SU-DHL-6 (cell line): ENCODE measurements around the gene PLEKHH2.

Source experiments
- CTCF ChIP-seq: fragments of 200-600 bp; sonication (generic); IDR thresholded peaks from one replicate; pipeline ENCODE4 v1.5.1; 2017; ENCODE audit warnings: antibody characterized with exemption, mild to moderate bottlenecking, low read length, moderate library complexity; ENCODE audit not compliant: insufficient read depth, poor library complexity, severe bottlenecking
- EZH2phosphoT487 ChIP-seq: fragments of 200-600 bp; sonication (generic), shearing (Covaris generic); conservative IDR thresholded peaks from 2 replicates; pipeline ENCODE4 v1.6.1; 2018; ENCODE audit warnings: mild to moderate bottlenecking, antibody characterized with exemption, low read length, moderate library complexity, mixed read lengths

GRCh38 chr2:43796206-43796605 lies 159.1 kb downstream of the PLEKHH2 start:
- TF ChIP-seq CTCF (no peak), EZH2phosphoT487 (no peak)
